ENCODE results near the gene OR52E2.
A peak's percentile ranks its signal among the peaks of the same experiment; 100 is the strongest.
"Not testable (repeated sequence)": the region's sequence is repeated elsewhere in the genome, so short reads cannot be mapped to it uniquely, and the experiment has no call there.

Gene OR52E2

DNA sequence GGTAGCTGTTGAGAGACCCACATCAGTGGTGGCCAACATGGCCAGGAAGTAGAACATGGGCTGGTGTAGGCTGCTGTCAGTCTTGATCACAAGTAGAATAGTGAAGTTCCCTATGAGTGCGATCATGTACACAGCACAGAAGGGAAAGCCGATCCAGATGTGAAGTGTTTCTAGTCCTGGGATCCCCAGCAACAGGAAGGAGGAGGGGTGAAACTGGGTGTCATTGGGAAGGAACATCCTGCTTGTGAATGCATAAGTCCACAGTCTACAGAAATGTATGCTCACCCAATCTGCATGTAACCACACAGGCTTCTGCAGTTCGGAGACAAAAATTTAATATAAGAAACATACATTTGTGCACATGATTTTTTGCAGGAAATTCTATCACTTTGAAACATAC, at the start of gene OR52E2:
OR52E2 (minus strand) TSS at position 237 of the 400 bp plus-strand sequence; CDS start at position 237, 0 bp downstream.
- no peak for DNase-seq (ENCODE audit: low spot score)

GRCh38 chr11:5107285-5107684, 47.9 kb upstream of the OR52E2 start:
- no peak for DNase-seq (ENCODE audit: low spot score)

DNA sequence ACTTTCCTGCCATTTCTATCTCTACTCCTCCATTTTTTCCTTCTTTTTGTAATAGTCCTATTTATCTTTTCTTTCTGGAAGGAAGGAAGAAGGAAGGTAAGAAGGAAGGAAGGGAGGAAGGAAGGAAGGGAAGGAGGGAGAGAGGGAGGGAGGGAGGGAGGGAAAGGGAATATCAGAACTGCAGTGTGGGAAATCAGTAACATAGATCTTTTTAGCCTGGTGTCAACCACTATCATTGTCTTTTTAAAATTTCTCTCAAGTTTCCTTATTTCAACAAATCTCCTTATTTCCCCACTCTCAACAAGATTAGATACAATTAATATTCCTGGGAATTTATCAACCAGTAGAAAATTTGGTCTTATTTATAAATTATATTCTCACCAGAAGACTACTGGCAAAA, 43.6 kb upstream of the OR52E2 start:
- DNase-seq (ENCODE audit: low spot score), result no peak

DNA sequence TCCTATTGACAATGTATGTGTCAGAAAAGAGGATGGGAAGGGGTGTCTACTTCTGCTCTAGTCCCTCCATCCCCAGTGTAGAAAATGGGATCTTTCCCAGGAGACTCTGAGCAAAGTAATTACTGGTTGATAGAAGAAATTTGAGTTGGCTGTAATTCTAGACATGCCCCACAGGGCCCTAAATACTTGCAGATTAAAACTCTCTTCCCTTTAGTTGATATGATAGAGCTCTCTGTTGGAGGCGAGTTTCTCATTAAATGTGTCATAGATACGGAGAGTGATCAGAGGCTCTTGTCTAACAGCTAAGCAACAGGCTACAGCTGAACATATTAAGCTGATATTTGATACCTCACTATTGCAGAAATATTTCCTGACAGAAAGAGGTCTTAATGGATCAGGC, 42.8 kb upstream of the OR52E2 start:
- no peak for DNase-seq (ENCODE audit: low spot score)

DNA sequence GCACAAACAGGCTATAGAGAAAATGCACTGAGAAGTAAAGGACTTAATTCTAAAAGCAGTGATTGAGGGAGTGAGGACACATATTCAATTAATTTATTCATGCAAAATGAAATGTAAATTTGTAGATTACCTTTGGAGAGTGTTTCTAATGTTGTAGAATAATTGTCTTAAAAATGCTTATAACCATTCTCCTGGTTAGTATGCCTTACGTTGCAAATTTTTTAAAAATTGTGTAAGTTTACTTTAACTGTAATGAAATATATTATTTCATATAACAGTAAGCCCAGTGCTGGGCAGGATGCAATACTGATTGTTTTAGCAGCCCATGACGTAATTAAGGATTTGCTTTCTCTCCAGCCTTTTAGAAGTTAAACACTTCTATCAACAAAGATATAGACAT, 36.6 kb upstream of the OR52E2 start:
- no peak for DNase-seq (ENCODE audit: low spot score)

DNA sequence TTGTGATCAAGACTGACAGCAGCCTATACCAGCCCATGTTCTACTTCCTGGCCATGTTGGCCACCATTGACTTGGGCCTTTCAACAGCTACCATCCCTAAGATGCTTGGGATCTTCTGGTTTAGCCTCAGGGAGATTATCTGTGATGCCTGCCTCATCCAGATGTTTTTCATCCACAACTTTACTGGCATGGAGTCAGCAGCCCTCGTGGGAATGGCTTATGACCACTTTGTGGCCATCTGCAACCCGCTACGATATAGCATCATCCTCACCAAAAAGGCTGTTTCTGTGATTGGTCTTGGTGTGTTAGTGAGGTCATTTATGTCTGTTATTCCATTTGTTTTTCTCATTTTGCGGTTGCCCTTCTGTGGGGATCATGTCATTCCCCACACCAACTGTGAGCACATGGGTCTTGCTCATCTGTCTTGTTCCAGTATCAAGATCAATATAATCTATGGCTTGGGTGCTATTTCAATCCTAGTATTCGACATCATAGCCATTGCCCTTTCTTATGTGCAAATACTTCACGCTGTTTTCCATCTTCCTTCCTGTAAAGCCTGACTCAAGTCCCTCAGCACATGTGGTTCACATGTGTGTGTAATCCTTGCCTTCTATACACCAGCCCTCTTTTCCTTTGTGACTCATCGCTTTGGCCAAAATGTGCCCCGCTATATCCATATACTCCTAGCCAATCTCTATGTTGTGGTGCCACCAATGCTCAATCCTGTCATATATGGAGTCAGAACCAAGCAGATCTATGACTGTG, 33.6 kb upstream of the OR52E2 start:
- no peak for DNase-seq (ENCODE audit: low spot score)

DNA sequence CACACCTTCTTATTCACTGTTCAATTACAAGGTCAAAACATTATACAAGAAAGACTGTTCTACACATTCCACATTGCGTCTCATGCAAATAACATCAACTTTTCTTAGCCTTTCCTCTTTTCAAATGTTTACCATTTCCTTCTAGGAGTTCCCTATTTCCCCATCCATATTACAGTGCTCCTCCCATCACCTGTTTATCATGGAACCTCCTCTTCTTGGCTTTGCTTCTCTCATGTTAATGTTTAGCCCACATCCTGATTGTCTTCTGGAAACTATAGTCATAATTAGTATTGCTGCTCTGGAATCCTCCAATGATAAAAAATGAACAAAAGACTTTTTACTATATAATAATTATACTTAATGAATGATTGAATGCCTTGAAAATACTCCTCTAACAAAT, 31.2 kb upstream of the OR52E2 start:
- no peak for DNase-seq (ENCODE audit: low spot score)

GRCh38 chr11:5088556-5088955, 29.1 kb upstream of the OR52E2 start:
- DNase-seq (ENCODE audit: low spot score), result no peak

DNA sequence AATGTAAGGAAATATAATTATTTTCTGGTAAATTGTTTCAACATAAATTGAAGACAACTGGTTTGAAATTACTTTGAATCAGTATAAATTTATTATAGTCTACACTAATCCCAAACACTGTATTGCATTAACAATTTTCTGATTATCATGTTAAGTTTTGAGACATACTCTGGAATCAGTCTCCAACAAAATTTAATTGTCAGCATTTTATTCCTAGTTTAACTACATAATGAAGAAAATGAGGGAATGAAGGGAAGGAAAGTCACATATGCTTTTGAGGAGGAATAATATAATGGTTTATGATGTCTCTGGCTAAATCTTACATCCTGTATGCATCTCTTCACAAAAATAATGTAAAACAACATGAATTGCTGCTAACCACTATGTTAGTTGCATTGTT, 24.2 kb upstream of the OR52E2 start:
- DNase-seq (ENCODE audit: low spot score), result no peak

DNA sequence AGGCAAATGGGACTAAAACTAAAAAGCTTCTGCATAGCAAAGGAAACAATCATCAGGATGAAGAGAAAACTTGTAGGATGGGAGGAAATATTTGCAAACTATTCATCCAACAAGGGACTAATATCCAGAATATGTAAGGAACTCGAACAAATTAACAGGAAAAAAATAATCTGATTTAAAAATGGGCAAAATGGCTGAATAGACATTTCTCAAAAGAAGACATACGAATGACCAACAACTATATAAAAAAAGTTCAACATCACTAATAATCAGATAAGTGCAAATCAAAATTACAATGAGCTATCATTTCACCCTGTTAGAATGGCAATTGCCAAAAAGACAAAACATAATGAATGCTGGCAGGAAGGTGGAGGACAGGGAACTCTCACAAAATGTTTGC, 22.0 kb upstream of the OR52E2 start:
- no peak for DNase-seq (ENCODE audit: low spot score)

DNA sequence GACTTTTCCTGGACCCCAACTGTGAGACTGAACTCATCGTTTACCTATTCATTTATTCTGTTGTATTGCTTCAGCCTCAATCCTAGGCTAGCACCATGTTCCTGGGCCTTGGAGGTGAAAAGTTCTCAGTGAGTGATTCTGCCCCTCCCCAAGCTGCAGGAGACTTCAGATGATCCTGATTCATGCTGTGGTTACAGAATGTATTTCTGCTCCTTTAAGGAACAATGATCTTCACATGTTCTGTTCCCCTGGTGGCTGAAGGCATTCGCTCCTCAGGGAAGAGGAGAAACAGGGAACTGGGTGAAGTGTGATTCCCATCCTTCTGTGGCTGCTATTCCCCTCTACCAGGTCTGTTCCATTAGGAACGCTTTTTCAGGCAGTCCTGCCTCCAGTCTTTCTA, 12.4 kb upstream of the OR52E2 start:
- peak; percentile 5 for DNase-seq (ENCODE audit: low spot score)

DNA sequence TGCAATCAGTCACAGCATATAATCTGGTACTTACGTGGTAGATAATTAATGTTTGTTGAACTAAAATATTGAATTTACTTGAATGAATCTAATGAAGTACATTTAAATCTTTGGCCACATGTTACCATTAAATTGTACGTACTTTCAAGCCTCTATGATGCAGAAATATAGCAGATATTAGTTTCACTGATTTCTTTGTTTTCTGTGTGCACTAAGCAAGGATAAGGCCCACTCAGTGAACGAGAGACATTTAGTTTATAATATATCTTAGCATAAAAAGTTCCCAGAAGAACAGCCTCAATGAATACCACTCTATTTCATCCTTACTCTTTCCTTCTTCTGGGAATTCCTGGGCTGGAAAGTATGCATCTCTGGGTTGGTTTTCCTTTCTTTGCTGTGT, 9.8 kb upstream of the OR52E2 start, which contains the start of gene OR52E1:
OR52E1 (plus strand) TSS at position 301 of the 400 bp plus-strand sequence.
- no peak for DNase-seq (ENCODE audit: low spot score)

DNA sequence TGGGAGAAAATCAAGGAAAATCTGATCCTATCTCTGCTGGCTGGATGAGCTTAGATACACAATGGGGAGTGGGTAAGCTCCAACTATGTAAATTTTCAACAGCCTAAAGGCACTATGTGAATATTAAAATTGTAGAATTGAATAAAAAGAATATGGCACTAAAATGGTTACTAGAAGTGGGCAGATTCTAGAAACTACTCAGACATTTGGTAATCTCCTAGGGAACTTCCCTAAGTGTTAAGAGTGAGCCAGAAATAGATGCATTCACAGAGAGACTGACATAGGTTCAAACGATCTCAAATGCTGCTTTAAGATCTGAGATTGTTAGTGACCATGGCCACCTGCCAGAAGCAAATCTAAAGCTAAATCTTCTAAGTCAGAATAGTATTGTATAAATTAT, 5.6 kb upstream of the OR52E2 start:
- DNase-seq (ENCODE audit: low spot score), result no peak

GRCh38 chr11:5058679-5059078, 748 bp downstream of the OR52E2 start:
- DNase-seq (ENCODE audit: low spot score), result not testable (repeated sequence)

- DNase-seq (ENCODE audit: low spot score), result no peak
Measured at GRCh38 chr11:5046754-5047330, 12.6 kb downstream of the OR52E2 start.

GRCh38 chr11:5046226-5046625, 13.2 kb downstream of the OR52E2 start, which contains the start of gene OR52J3:
Gene OR52J3, plus strand, starts transcription at chr11:5046526. Its CDS starts 0 bp downstream, at chr11:5046526.
- no peak for DNase-seq (ENCODE audit: low spot score)

- no peak for DNase-seq (ENCODE audit: low spot score)
Measured at GRCh38 chr11:5043380-5043779, 16.0 kb downstream of the OR52E2 start.

GRCh38 chr11:5042091-5042490, 17.3 kb downstream of the OR52E2 start:
- DNase-seq (ENCODE audit: low spot score), result no peak

- DNase-seq (ENCODE audit: low spot score), result no peak
Measured at GRCh38 chr11:5040876-5041275, 18.6 kb downstream of the OR52E2 start.

DNA sequence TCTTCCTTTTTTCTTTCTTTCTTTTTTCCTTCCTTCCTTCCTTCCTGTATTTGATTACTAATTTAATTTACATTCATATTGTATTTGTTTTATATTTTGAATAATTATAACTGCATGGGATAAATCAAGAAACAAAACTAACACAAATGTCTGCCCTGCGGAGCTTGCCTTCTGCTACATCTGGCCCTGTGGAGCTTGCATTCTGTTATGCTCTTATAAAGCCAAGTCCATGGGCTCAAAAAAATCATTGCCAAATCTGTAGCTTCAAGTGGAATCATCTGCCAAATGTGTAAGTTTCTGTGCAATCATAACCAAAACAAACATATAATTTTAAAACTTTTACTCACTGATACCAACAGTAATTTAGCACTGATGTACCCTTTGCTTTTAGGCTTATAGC, 21.1 kb downstream of the OR52E2 start:
- no peak for DNase-seq (ENCODE audit: low spot score)

- no peak for DNase-seq (ENCODE audit: low spot score)
Measured at GRCh38 chr11:5037926-5038325, 21.5 kb downstream of the OR52E2 start.

- DNase-seq (ENCODE audit: low spot score), result no peak
Measured at GRCh38 chr11:5036669-5037068, 22.8 kb downstream of the OR52E2 start.

GRCh38 chr11:5021996-5022395, 37.4 kb downstream of the OR52E2 start:
- no peak for DNase-seq (ENCODE audit: low spot score)

- DNase-seq (ENCODE audit: low spot score), result no peak
Measured at GRCh38 chr11:5013012-5013411, 46.4 kb downstream of the OR52E2 start.
